HCT116 (cell line): Measurements from ENCODE around the gene CIB4. TPM values are rescaled to one million over a fixed set of nuclear protein-coding genes. Genes with fewer than 3 reads are reported as not detected.

Source experiments
- ATAC-seq: fragments of 200-7000 bp; cut with Tn5 transposase; 2 replicates; pipeline ENCODE4 v1.9.1; 2020; ENCODE audit warnings: mild to moderate bottlenecking, moderate library complexity
- BruUV-seq: library from RNA; stranded (reverse); fragments of 400-500 nt; replicated peaks from 2 replicates; lab custom pipeline; 2021; lab: Mats Ljungman, UMichigan
- CTCF ChIA-PET: fragments of 300-600 bp; sonication (Branson Sonifier 250); formaldehyde crosslinking; loops from one replicate; lab custom pipeline; 2021; ENCODE audit warnings: antibody characterized with exemption; lab: Charles Lee
- POLR2A ChIA-PET: fragments of 300-600, 350-600 bp; sonication (Branson Sonifier 250); formaldehyde crosslinking; loops from one replicate; lab custom pipeline; 2021; ENCODE audit warnings: antibody characterized with exemption; lab: Charles Lee
- RAD21 ChIA-PET, 2 experiments: fragments of 300-600 bp; sonication (Branson Sonifier 250); formaldehyde crosslinking; loops; one replicate each; lab custom pipeline; 2023; ENCODE audit warnings: low total read pairs in 2 of 2; ENCODE audit not compliant: uncharacterized antibody in 2 of 2, unreplicated experiment in 2 of 2, low non-redundant PET in 1 of 2; lab: Charles Lee
- DNase-seq: peaks from one replicate; pipeline ENCODE4 v3.0.0-alpha.2; 2010; ENCODE audit warnings: low read depth, low spot score
- H2AFZ ChIP-seq: fragments of 200-600 bp; shearing (Covaris generic), sonication (generic); 2 replicates; pipeline ENCODE4 v1.6.1; 2017; ENCODE audit warnings: low read depth, mixed run types, mixed read lengths, antibody characterized with exemption, low read length; ENCODE audit not compliant: poor library complexity, severe bottlenecking
- H3K27ac ChIP-seq: 2 replicates; pipeline ENCODE4 v1.5.1; 2012; ENCODE audit warnings: low read depth, low read length
- H3K27me3 ChIP-seq: fragments of 200-600 bp; sonication (generic); 2 replicates; pipeline ENCODE4 v1.6.1; 2016; ENCODE audit warnings: mixed run types, low read length, mixed read lengths; ENCODE audit not compliant: insufficient read depth
- H3K36me3 ChIP-seq, 2 experiments: fragments of 200-500 bp in 1 of 2; fragments of 200-600 bp in 1 of 2; sonication (Bioruptor generic) in 1 of 2; sonication (generic) in 1 of 2; 2 replicates each; pipeline versions ENCODE4 v1.5.1 to v1.6.1; 2014 to 2016; ENCODE audit warnings: low read length in 2 of 2, inconsistent platforms in 1 of 2, mixed read lengths in 1 of 2, mixed run types in 1 of 2; ENCODE audit not compliant: insufficient read depth in 2 of 2, control insufficient read depth in 1 of 2
- H3K4me1 ChIP-seq, 2 experiments: fragments of 200-600 bp in 1 of 2; sonication (generic) in 1 of 2; 2 replicates each; pipeline versions ENCODE4 v1.5.1 to v1.6.1; 2012 to 2017; ENCODE audit warnings: low read length in 2 of 2, inconsistent platforms in 1 of 2, mild to moderate bottlenecking in 1 of 2, mixed read lengths in 1 of 2, mixed run types in 1 of 2, moderate library complexity in 1 of 2; ENCODE audit not compliant: insufficient read depth in 2 of 2, control insufficient read depth in 1 of 2
- H3K4me2 ChIP-seq: fragments of 200-600 bp; sonication (generic); 2 replicates; pipeline ENCODE4 v1.6.1; 2017; ENCODE audit warnings: mixed run types, low read length, mixed read lengths
- H3K4me3 ChIP-seq, 2 experiments: fragments of 200-600 bp in 1 of 2; sonication (generic) in 1 of 2; replicated peaks in 1 of 2; 2 replicates each; pipeline ENCODE4 v1.5.1; 2011 to 2016; ENCODE audit warnings: low read length in 2 of 2, control low read depth in 1 of 2, low read depth in 1 of 2, mild to moderate bottlenecking in 1 of 2, mixed read lengths in 1 of 2, mixed run types in 1 of 2
- H3K79me2 ChIP-seq: fragments of 200-600 bp; sonication (generic); 2 replicates; pipeline ENCODE4 v1.6.1; 2017; ENCODE audit warnings: mild to moderate bottlenecking, mixed run types, low read length, moderate library complexity, mixed read lengths; ENCODE audit not compliant: insufficient read depth
- H3K9ac ChIP-seq: fragments of 200-600 bp; sonication (generic); 2 replicates; pipeline ENCODE4 v1.6.1; 2016; ENCODE audit warnings: low read length, mixed read lengths
- H3K9me2 ChIP-seq: fragments of 200-600 bp; sonication (generic), shearing (Covaris generic); 2 replicates; pipeline ENCODE4 v1.6.1; 2017; ENCODE audit warnings: mixed run types, mild to moderate bottlenecking, moderate library complexity; ENCODE audit not compliant: insufficient read depth
- H3K9me3 ChIP-seq, 2 experiments: fragments of 200-500 bp in 1 of 2; fragments of 200-600 bp in 1 of 2; sonication (Bioruptor generic) in 1 of 2; sonication (generic) in 1 of 2; 2 replicates each; pipeline ENCODE4 v1.6.1; 2014 to 2017; ENCODE audit warnings: low read length in 2 of 2, mixed read lengths in 2 of 2, inconsistent platforms in 1 of 2, low read depth in 1 of 2, mild to moderate bottlenecking in 1 of 2, mixed run types in 1 of 2, moderate library complexity in 1 of 2; ENCODE audit not compliant: control insufficient read depth in 1 of 2, insufficient read depth in 1 of 2
- H4K20me1 ChIP-seq: fragments of 200-600 bp; sonication (generic), shearing (Covaris generic); 2 replicates; pipeline ENCODE4 v1.6.1; 2017; ENCODE audit warnings: mixed run types, mild to moderate bottlenecking, moderate library complexity; ENCODE audit not compliant: insufficient read depth
- ATF3 ChIP-seq: IDR thresholded peaks from 2 replicates; pipeline ENCODE4 v1.6.1; 2012
- CBX3 ChIP-seq: IDR thresholded peaks from 2 replicates; pipeline ENCODE4 v1.6.1; 2012; ENCODE audit warnings: low read depth
- CEBPB ChIP-seq: IDR thresholded peaks from 2 replicates; pipeline ENCODE4 v1.6.1; 2012; ENCODE audit warnings: low read depth
- CTCF ChIP-seq, 3 experiments: fragments of 200-600 bp in 1 of 3; sonication (generic) in 1 of 3; IDR thresholded peaks in 2 of 3; conservative IDR thresholded peaks in 1 of 3; 2 replicates each; pipeline ENCODE4 v1.5.1; 2012 to 2017; ENCODE audit warnings: low read depth in 2 of 3, low read length in 2 of 3, antibody characterized with exemption in 1 of 3, borderline replicate concordance in 1 of 3, control low read depth in 1 of 3, mild to moderate bottlenecking in 1 of 3, mixed read lengths in 1 of 3, mixed run types in 1 of 3, moderate library complexity in 1 of 3; ENCODE audit not compliant: insufficient read depth in 1 of 3
- EGR1 ChIP-seq: IDR thresholded peaks from 2 replicates; pipeline ENCODE4 v1.6.1; 2012; ENCODE audit warnings: low read depth
- EZH2 ChIP-seq: fragments of 200-600 bp; sonication (generic); IDR thresholded peaks from 2 replicates; pipeline ENCODE4 v1.6.1; 2017; ENCODE audit warnings: antibody characterized with exemption, mixed run types
- EZH2phosphoT487 ChIP-seq: fragments of 200-600 bp; IDR thresholded peaks from 2 replicates; pipeline ENCODE4 v1.6.1; 2018; ENCODE audit warnings: antibody characterized with exemption, borderline replicate concordance
- FOSL1 ChIP-seq: IDR thresholded peaks from 2 replicates; pipeline ENCODE4 v1.6.1; 2012; ENCODE audit warnings: low read depth
- JUND ChIP-seq: IDR thresholded peaks from 2 replicates; pipeline ENCODE4 v1.6.1; 2012
- MAX ChIP-seq: IDR thresholded peaks from 2 replicates; pipeline ENCODE4 v1.6.1; 2012
- POLR2AphosphoS5 ChIP-seq: IDR thresholded peaks from 2 replicates; pipeline ENCODE4 v1.6.1; 2011; ENCODE audit warnings: mild to moderate bottlenecking, low read depth, low read length, moderate library complexity
- RAD21 ChIP-seq: IDR thresholded peaks from 2 replicates; pipeline ENCODE4 v1.6.1; 2012; ENCODE audit warnings: low read depth, mild to moderate bottlenecking
- REST ChIP-seq: IDR thresholded peaks from 2 replicates; pipeline ENCODE4 v1.6.1; 2012; ENCODE audit warnings: low read depth
- SIN3A ChIP-seq: IDR thresholded peaks from 2 replicates; pipeline ENCODE4 v1.6.1; 2012; ENCODE audit warnings: low read depth
- SP1 ChIP-seq: IDR thresholded peaks from 2 replicates; pipeline ENCODE4 v1.6.1; 2012; ENCODE audit warnings: low read depth
- TCF7L2 ChIP-seq: IDR thresholded peaks from 2 replicates; pipeline ENCODE4 v1.7.0; 2011; ENCODE audit warnings: borderline replicate concordance, inconsistent platforms; ENCODE audit not compliant: insufficient read depth, insufficient read length; ENCODE audit errors: extremely low read depth
- YY1 ChIP-seq: IDR thresholded peaks from 2 replicates; pipeline ENCODE4 v1.6.1; 2011; ENCODE audit warnings: low read length, low read depth, moderate library complexity, mild to moderate bottlenecking; ENCODE audit not compliant: insufficient replicate concordance; ENCODE audit errors: extremely low read depth
- ZBTB33 ChIP-seq: IDR thresholded peaks from 2 replicates; pipeline ENCODE4 v1.6.1; 2011; ENCODE audit warnings: mild to moderate bottlenecking, low read length, moderate library complexity; ENCODE audit not compliant: insufficient replicate concordance; ENCODE audit errors: extremely low read depth
- ZFX ChIP-seq: fragments of 450-650 bp; IDR thresholded peaks from 2 replicates; pipeline ENCODE4 v1.6.1; 2017
- ZNF274 ChIP-seq: fragments of 200-500 bp; sonication (Bioruptor generic); IDR thresholded peaks from 2 replicates; pipeline ENCODE4 v1.6.1; 2014; ENCODE audit warnings: mild to moderate bottlenecking, low read depth, low read length, inconsistent platforms
- intact Hi-C: fragments of 100-400 bp; cut with micrococcal nuclease; formaldehyde crosslinking; loops from 2 replicates; pipeline ENCODE4 v1.10.0; 2022
- total RNA-seq: library from RNA; stranded (reverse); gene quantifications from one replicate; pipeline ENCODE4 v1.2.1, GENCODE V29; 2021; ENCODE audit not compliant: unreplicated experiment

Gene CIB4
- total RNA-seq, 1 experiment from 2014 or later = not detected

GRCh38 chr2:26681656-26682055, 40.5 kb upstream of the CIB4 start:
- no TSS peak for BruUV-seq
- no peak for ATAC-seq
- H2AFZ ChIP-seq = no peak overlapping the region
- ChIA-PET CTCF (no interaction called here), POLR2A (no interaction called here)
- intact Hi-C loops = no loop called here
- H3K36me3 ChIP-seq = no peaks in the 10 kb centered on the region
- no peaks in the 10 kb centered on the region for H3K79me2 ChIP-seq
- H3K4me3 ChIP-seq = no peak overlapping the region
- H3K4me2 ChIP-seq = no peak overlapping the region
- H3K9me2 ChIP-seq = no peaks in the 10 kb centered on the region
- no peak for DNase-seq
- H3K27me3 ChIP-seq = no peaks in the 10 kb centered on the region
- no peaks in the 10 kb centered on the region for H4K20me1 ChIP-seq
- no peak overlapping the region for H3K27ac ChIP-seq
- TF ChIP-seq EZH2phosphoT487 = no peak
- TF ChIP-seq ATF3 = no peak
- no peak for TF ChIP-seq SP1
- no peak for TF ChIP-seq CEBPB
- TF ChIP-seq CTCF (IDR thresholded peaks at IDR 0.05 in 2 of 3, conservative IDR thresholded peaks at IDR 0.05 in 1 of 3; ENCODE audit: borderline replicate concordance in 1 of 3, insufficient read depth in 1 of 3, low read depth in 2 of 3, low read length in 2 of 3) = no peak
- no peak for TF ChIP-seq CBX3
- no peak for TF ChIP-seq RAD21
- TF ChIP-seq YY1 = no peak
- TF ChIP-seq EGR1 = no peak
- TF ChIP-seq SIN3A = no peak
- TF ChIP-seq EZH2 = no peak
- no peak for TF ChIP-seq MAX
- TF ChIP-seq JUND = no peak
- TF ChIP-seq POLR2AphosphoS5 = no peak
- TF ChIP-seq REST = no peak
- TF ChIP-seq ZBTB33 = no peak
- no peak for TF ChIP-seq FOSL1
- TF ChIP-seq ZNF274 = no peak
- no peak for TF ChIP-seq ZFX
- TF ChIP-seq TCF7L2 = no peak
- TF ChIP-seq, all 23 proteins: peak for 0
- RAD21 ChIA-PET = no interaction called here
- Histone ChIP-seq H3K4me1 (peaks cover 0 to 8% of the 10 kb centered on the region in 2 experiments; a peak in 1 of 4 replicates), H3K9ac (no peak overlapping the region), H3K9me3 (no peaks in the 10 kb centered on the region; a peak in 1 of 4 replicates)
